Sigmoid colon (tissue), 7 donors: ENCODE measurements around the gene DCUN1D1. TPM values are rescaled to one million over a fixed set of nuclear protein-coding genes. Genes with fewer than 3 reads are reported as not detected.

ENCODE experiments used
- DNase-seq: peaks from one replicate; pipeline ENCODE4 v3.0.0-alpha.2; 2019
- H3K27ac ChIP-seq, 4 donors: fragments of 200-600 bp; sonication (generic); one replicate each; pipeline ENCODE4 v1.5.1; 2016 to 2019; ENCODE audit warnings: mild to moderate bottlenecking in 1 of 4
- H3K27me3 ChIP-seq, 3 donors: fragments of 200-600 bp; sonication (generic); one replicate each; pipeline ENCODE4 v1.5.1; 2019; ENCODE audit warnings: mild to moderate bottlenecking in 1 of 3
- H3K36me3 ChIP-seq, 4 donors: fragments of 200-600 bp; sonication (generic); one replicate each; pipeline ENCODE4 v1.5.1; 2016 to 2019
- H3K4me1 ChIP-seq, 4 donors: fragments of 200-600 bp; sonication (generic); one replicate each; pipeline ENCODE4 v1.5.1; 2017 to 2019
- H3K4me3 ChIP-seq, 4 donors: fragments of 200-600 bp; sonication (generic); one replicate each; pipeline ENCODE4 v1.5.1; 2017 to 2019; ENCODE audit warnings: mild to moderate bottlenecking in 2 of 4, moderate library complexity in 1 of 4
- H3K9me3 ChIP-seq, 4 donors: fragments of 200-600 bp in 3 of 4; sonication (generic) in 3 of 4; one replicate each; pipeline versions ENCODE4 v1.5.1 to v1.6.1; 2013 to 2019
- CTCF ChIP-seq, 4 experiments: fragments of 450-650 bp in 3 of 4; fragments of 200-600 bp in 1 of 4; IDR thresholded peaks; one replicate each; pipeline ENCODE4 v1.5.1; 2016 to 2019; ENCODE audit warnings: antibody characterized with exemption in 4 of 4, mild to moderate bottlenecking in 3 of 4, moderate library complexity in 2 of 4
- EP300 ChIP-seq, 4 donors: sonication (generic); formaldehyde crosslinking; IDR thresholded peaks; one replicate each; pipeline ENCODE4 v1.6.1; 2017; ENCODE audit warnings: antibody characterized with exemption in 4 of 4
- POLR2A ChIP-seq, 2 donors: fragments of 450-650 bp; IDR thresholded peaks; one replicate each; pipeline ENCODE4 v1.6.1; 2016; ENCODE audit warnings: antibody characterized with exemption in 2 of 2, mild to moderate bottlenecking in 2 of 2, moderate library complexity in 2 of 2
- POLR2AphosphoS5 ChIP-seq, 4 donors: sonication (generic); formaldehyde crosslinking; IDR thresholded peaks; one replicate each; pipeline ENCODE4 v1.6.1; 2017; ENCODE audit warnings: antibody characterized with exemption in 4 of 4
- WGBS, 2 donors: extraction: QIAGEN DNeasy Blood & Tissue Kit; methylation state at CpG; one replicate each; pipeline ENCODE4 v1.1.7; 2013; 5-methylcytosine and 5-hydroxymethylcytosine counted together
- intact Hi-C: fragments of 100-400 bp; cut with DNase I; formaldehyde crosslinking; loops from one replicate; pipeline ENCODE4 v1.15.1; 2023
- polyA plus RNA-seq, 3 donors: library from polyadenylated mRNA; stranded (reverse); fragments of 200-250 nt; gene quantifications; one replicate each; pipeline ENCODE4 v1.2.3, GENCODE V29; 2013
- total RNA-seq, 4 donors: library from RNA; depleted of rRNA; stranded (reverse); fragments of >200 nt; gene quantifications; one replicate each; pipeline ENCODE4 v1.1.0, GENCODE V29; 2016
- donor health status: healthy with polysubstance abuse.
- donor health status: Bipolar disorder and iron deficiency.
- donor health status: healthy.

DCUN1D1 gene
- total and polyA plus RNA-seq, 7 donors: 9.4 to 47.1 (median 41.0) TPM

- no peak for TF ChIP-seq CTCF (IDR thresholded peaks at IDR 0.05)
- no peak for TF ChIP-seq POLR2AphosphoS5 (IDR thresholded peaks at IDR 0.05)
- no peak for TF ChIP-seq POLR2A (IDR thresholded peaks at IDR 0.05)
- no peak for TF ChIP-seq EP300 (IDR thresholded peaks at IDR 0.05)
- H3K9me3 ChIP-seq: no peaks in the 10 kb centered on the region
- H3K4me1 ChIP-seq: peaks cover 0 to 6% (median 3%) of the 10 kb centered on the region in 4 donors
- intact Hi-C loops: no loop called here
- no peaks in the 10 kb centered on the region for H3K27me3 ChIP-seq
- no peak overlapping the region for H3K4me3 ChIP-seq
- WGBS, 2 donors: 73 to 82% methylated on average over 4 of the region's 4 CpGs
- DNase-seq: no peak
- no peak overlapping the region for H3K27ac ChIP-seq
- H3K36me3 ChIP-seq: no peaks in the 10 kb centered on the region
These were observed 54.9 kb downstream of the DCUN1D1 start for GRCh38 chr3:182925330-182925943.

GRCh38 chr3:182921665-182922355, 58.5 kb downstream of the DCUN1D1 start:
- Histone ChIP-seq H3K4me3 (no peak overlapping the region), H3K27me3 (no peaks in the 10 kb centered on the region), H3K27ac (no peak overlapping the region), H3K4me1 (peaks cover 0 to 6% (median 3%) of the 10 kb centered on the region in 4 donors), H3K9me3 (no peaks in the 10 kb centered on the region), H3K36me3 (peaks cover 0 to 7% (median 0%) of the 10 kb centered on the region in 4 donors)
- TF ChIP-seq CTCF (IDR thresholded peaks at IDR 0.05) (no peak), EP300 (IDR thresholded peaks at IDR 0.05) (no peak), POLR2AphosphoS5 (IDR thresholded peaks at IDR 0.05) (no peak), POLR2A (IDR thresholded peaks at IDR 0.05) (no peak)
- no peak for DNase-seq
- 90 to 94% methylated on average over 4 of the region's 4 CpGs for WGBS, 2 donors
- intact Hi-C loops: no loop called here

GRCh38 chr3:182920515-182921084, 59.7 kb downstream of the DCUN1D1 start:
- Histone ChIP-seq H3K36me3 (peaks cover 0 to 7% (median 0%) of the 10 kb centered on the region in 4 donors), H3K4me3 (no peak overlapping the region), H3K4me1 (peaks cover 0 to 6% (median 3%) of the 10 kb centered on the region in 4 donors), H3K9me3 (no peaks in the 10 kb centered on the region), H3K27ac (no peak overlapping the region), H3K27me3 (no peaks in the 10 kb centered on the region)
- TF ChIP-seq CTCF (IDR thresholded peaks at IDR 0.05): no peak
- TF ChIP-seq EP300 (IDR thresholded peaks at IDR 0.05): no peak
- no peak for TF ChIP-seq POLR2AphosphoS5 (IDR thresholded peaks at IDR 0.05)
- no peak for TF ChIP-seq POLR2A (IDR thresholded peaks at IDR 0.05)
- intact Hi-C loops: no loop called here
- 72 to 78% methylated on average over 9 of the region's 9 CpGs for WGBS, 2 donors
- no peak for DNase-seq

- peaks cover 0 to 9% (median under 1%) of the 10 kb centered on the region in 4 donors for H3K36me3 ChIP-seq
- H3K27me3 ChIP-seq: no peaks in the 10 kb centered on the region
- H3K4me3 ChIP-seq: no peak overlapping the region
- no peaks in the 10 kb centered on the region for H3K9me3 ChIP-seq
- WGBS, 2 donors: 79 to 88% methylated on average over 5 of the region's 5 CpGs
- no peak for DNase-seq
- peaks cover 0 to 6% (median 3%) of the 10 kb centered on the region in 4 donors for H3K4me1 ChIP-seq
- no peak overlapping the region for H3K27ac ChIP-seq
- TF ChIP-seq POLR2AphosphoS5 (IDR thresholded peaks at IDR 0.05): no peak
- TF ChIP-seq CTCF (IDR thresholded peaks at IDR 0.05): no peak
- TF ChIP-seq EP300 (IDR thresholded peaks at IDR 0.05): no peak
- TF ChIP-seq POLR2A (IDR thresholded peaks at IDR 0.05): no peak
- intact Hi-C loops: no loop called here
These were observed 60.4 kb downstream of the DCUN1D1 start for GRCh38 chr3:182919866-182920357.
